ENCODE measurements around the gene GIMAP4.
A peak's percentile ranks its signal among the peaks of the same experiment; 100 is the strongest.
"Not testable (repeated sequence)": the region's sequence is repeated elsewhere in the genome, so short reads cannot be mapped to it uniquely, and the experiment has no call there.

Gene GIMAP4

GRCh38 chr7:150567169-150567568 lies at the start of gene GIMAP4:
Gene GIMAP4, plus strand, starts transcription at chr7:150567390. Its CDS starts 2,512 bp downstream, at chr7:150569902.
- no peak for TF ChIP-seq POLR2A (IDR thresholded peaks at IDR 0.05; ENCODE audit: extremely low read depth, insufficient read length)
- TF ChIP-seq CTCF (IDR thresholded peaks at IDR 0.05; ENCODE audit: low read depth, low read length), result no peak
- no peak for TF ChIP-seq MAX (IDR thresholded peaks at IDR 0.05; ENCODE audit: low read depth, low read length)
- no peak for TF ChIP-seq MYC (IDR thresholded peaks at IDR 0.05; ENCODE audit: low read depth, low read length)
- peak; percentile 19 for DNase-seq (ENCODE audit: low read depth)
- no peak within 1 kb of the TSS for H3K4me3 ChIP-seq (ENCODE audit: low read depth, low read length)

GRCh38 chr7:150519310-150519709 lies 47.9 kb upstream of the GIMAP4 start:
- TF ChIP-seq MYC (IDR thresholded peaks at IDR 0.05; ENCODE audit: low read depth, low read length), result no peak
- TF ChIP-seq CTCF (IDR thresholded peaks at IDR 0.05; ENCODE audit: low read depth, low read length), result no peak
- TF ChIP-seq MAX (IDR thresholded peaks at IDR 0.05; ENCODE audit: low read depth, low read length), result no peak
- no peak for TF ChIP-seq POLR2A (IDR thresholded peaks at IDR 0.05; ENCODE audit: extremely low read depth, insufficient read length)
- DNase-seq (ENCODE audit: low read depth), result no peak
- no peak overlapping the region for H3K4me3 ChIP-seq (ENCODE audit: low read depth, low read length)

GRCh38 chr7:150520145-150520544 lies 47.0 kb upstream of the GIMAP4 start:
- DNase-seq (ENCODE audit: low read depth), result no peak
- TF ChIP-seq MAX (IDR thresholded peaks at IDR 0.05; ENCODE audit: low read depth, low read length) (no peak), CTCF (IDR thresholded peaks at IDR 0.05; ENCODE audit: low read depth, low read length) (no peak), POLR2A (IDR thresholded peaks at IDR 0.05; ENCODE audit: extremely low read depth, insufficient read length) (no peak), MYC (IDR thresholded peaks at IDR 0.05; ENCODE audit: low read depth, low read length) (no peak)

GRCh38 chr7:150522931-150523330 lies 44.3 kb upstream of the GIMAP4 start:
- DNase-seq (ENCODE audit: low read depth); H3K4me3 ChIP-seq (ENCODE audit: low read depth, low read length): not testable (repeated sequence)

More at GRCh38 chr7:150520145-150520544, 47.0 kb upstream of the GIMAP4 start:
- no peak overlapping the region for H3K4me3 ChIP-seq (ENCODE audit: low read depth, low read length)

- no peak for TF ChIP-seq CTCF (IDR thresholded peaks at IDR 0.05; ENCODE audit: low read depth, low read length)
- TF ChIP-seq POLR2A (IDR thresholded peaks at IDR 0.05; ENCODE audit: extremely low read depth, insufficient read length), result no peak
- TF ChIP-seq MAX (IDR thresholded peaks at IDR 0.05; ENCODE audit: low read depth, low read length), result no peak
- no peak for TF ChIP-seq MYC (IDR thresholded peaks at IDR 0.05; ENCODE audit: low read depth, low read length)
- DNase-seq (ENCODE audit: low read depth), result no peak
- no peak overlapping the region for H3K4me3 ChIP-seq (ENCODE audit: low read depth, low read length)
Observed at GRCh38 chr7:150524018-150524417, 43.2 kb upstream of the GIMAP4 start.

- TF ChIP-seq MAX (IDR thresholded peaks at IDR 0.05; ENCODE audit: low read depth, low read length) (no peak), CTCF (IDR thresholded peaks at IDR 0.05; ENCODE audit: low read depth, low read length) (no peak), MYC (IDR thresholded peaks at IDR 0.05; ENCODE audit: low read depth, low read length) (no peak), POLR2A (IDR thresholded peaks at IDR 0.05; ENCODE audit: extremely low read depth, insufficient read length) (no peak)
- H3K4me3 ChIP-seq (ENCODE audit: low read depth, low read length), result no peak overlapping the region
- no peak for DNase-seq (ENCODE audit: low read depth)
Observed at GRCh38 chr7:150531704-150532103, 35.5 kb upstream of the GIMAP4 start.

All from NB4 (cell line).